IPS-18c (cell line): ENCODE data around the gene INPP5B.
A peak's percentile ranks its signal among the peaks of the same experiment; 100 is the strongest.

Source experiments
- H3K4me3 ChIP-seq: 2 replicates; pipeline ENCODE4 v1.7.0; 2013; ENCODE audit warnings: low read depth, mild to moderate bottlenecking, low read length, moderate library complexity; ENCODE audit not compliant: insufficient read depth
- H3K9me3 ChIP-seq: one replicate; pipeline ENCODE4 v1.6.1; 2013; ENCODE audit warnings: mild to moderate bottlenecking, low read length, moderate library complexity; ENCODE audit not compliant: control insufficient read depth, insufficient read depth

Gene INPP5B

GRCh38 chr1:37862330-37862729, 84.5 kb downstream of the INPP5B start:
- H3K9me3 ChIP-seq, result no peaks in the 10 kb centered on the region
- no peak overlapping the region for H3K4me3 ChIP-seq

- Histone ChIP-seq H3K9me3 (no peaks in the 10 kb centered on the region), H3K4me3 (no peak overlapping the region)
These were observed 85.7 kb downstream of the INPP5B start for GRCh38 chr1:37861151-37861550.

- H3K4me3 ChIP-seq, result peak overlapping the region; percentile 29
- H3K9me3 ChIP-seq, result no peaks in the 10 kb centered on the region
These were observed 86.5 kb downstream of the INPP5B start for GRCh38 chr1:37860346-37860666.

GRCh38 chr1:37859507-37860345, 87.1 kb downstream of the INPP5B start, which contains the start of gene MTF1:
TSS of gene MTF1 (minus strand) at chr1:37859592. CDS start at chr1:37857658, 1,934 bp downstream.
- H3K4me3 ChIP-seq, result peak within 1 kb of the TSS; percentile 96
- H3K9me3 ChIP-seq, result no peaks in the 10 kb centered on the region

- Histone ChIP-seq H3K9me3 (no peaks in the 10 kb centered on the region), H3K4me3 (peak overlapping the region; percentile 96)
These were observed 87.8 kb downstream of the INPP5B start for GRCh38 chr1:37858931-37859506.

- Histone ChIP-seq H3K4me3 (no peak overlapping the region), H3K9me3 (no peaks in the 10 kb centered on the region)
These were observed 92.4 kb downstream of the INPP5B start for GRCh38 chr1:37854406-37854805.

GRCh38 chr1:37853157-37853556, 93.7 kb downstream of the INPP5B start:
- Histone ChIP-seq H3K9me3 (no peaks in the 10 kb centered on the region), H3K4me3 (no peak overlapping the region)

- Histone ChIP-seq H3K4me3 (no peak overlapping the region), H3K9me3 (no peaks in the 10 kb centered on the region)
These were observed 95.1 kb downstream of the INPP5B start for GRCh38 chr1:37851782-37852210.

- no peaks in the 10 kb centered on the region for H3K9me3 ChIP-seq
- H3K4me3 ChIP-seq, result no peak overlapping the region
These were observed 95.6 kb downstream of the INPP5B start for GRCh38 chr1:37851262-37851661.

GRCh38 chr1:37850352-37850955, 96.4 kb downstream of the INPP5B start:
- no peak overlapping the region for H3K4me3 ChIP-seq

GRCh38 chr1:37849480-37849879, 97.4 kb downstream of the INPP5B start:
- Histone ChIP-seq H3K9me3 (no peaks in the 10 kb centered on the region), H3K4me3 (no peak overlapping the region)

More at GRCh38 chr1:37850352-37850955, 96.4 kb downstream of the INPP5B start:
- H3K9me3 ChIP-seq, result no peaks in the 10 kb centered on the region

GRCh38 chr1:37846647-37847339, 100.1 kb downstream of the INPP5B start:
- peaks cover 2% of the 10 kb centered on the region for H3K9me3 ChIP-seq
- no peak overlapping the region for H3K4me3 ChIP-seq

- H3K9me3 ChIP-seq, result peaks cover 2% of the 10 kb centered on the region
- no peak overlapping the region for H3K4me3 ChIP-seq
These were observed 101.1 kb downstream of the INPP5B start for GRCh38 chr1:37845786-37846185.

- Histone ChIP-seq H3K4me3 (no peak overlapping the region), H3K9me3 (peaks cover 2% of the 10 kb centered on the region)
These were observed 101.7 kb downstream of the INPP5B start for GRCh38 chr1:37845049-37845646.

GRCh38 chr1:37844536-37844935, 102.3 kb downstream of the INPP5B start:
- Histone ChIP-seq H3K4me3 (no peak overlapping the region), H3K9me3 (peaks cover 2% of the 10 kb centered on the region)

- Histone ChIP-seq H3K9me3 (peaks cover 2% of the 10 kb centered on the region), H3K4me3 (no peak overlapping the region)
These were observed 105.2 kb downstream of the INPP5B start for GRCh38 chr1:37841652-37842051.

- peaks cover 2% of the 10 kb centered on the region for H3K9me3 ChIP-seq
These were observed 106.1 kb downstream of the INPP5B start for GRCh38 chr1:37840711-37841110.

More at GRCh38 chr1:37840711-37841110, 106.1 kb downstream of the INPP5B start:
- no peak overlapping the region for H3K4me3 ChIP-seq
